Sciatic nerve (tissue), 2 donors: ENCODE data around the gene CORIN. TPM values are rescaled to one million over a fixed set of nuclear protein-coding genes. Genes with fewer than 3 reads are reported as not detected.

Source experiments
- ATAC-seq: fragments of 200-7000 bp; cut with Tn5 transposase; one replicate; pipeline ENCODE4 v1.9.1; 2020; ENCODE audit warnings: mild to moderate bottlenecking, moderate library complexity
- DNase-seq: peaks from one replicate; pipeline ENCODE4 v3.0.0-alpha.2; 2020; ENCODE audit warnings: low spot score
- intact Hi-C: fragments of 100-400 bp; cut with DNase I; formaldehyde crosslinking; loops from one replicate; pipeline ENCODE4 v1.14.2; 2022
- total RNA-seq: library from RNA; stranded (reverse); fragmentation: NEBNext Ultra II Directional; extraction: Animal tissue kit (Norgen Biotek cat#: 25700); gene quantifications from one replicate; pipeline ENCODE4 v1.2.1, GENCODE V29; 2021
- donor health status: DM: no; HTN: no; CAD: no.
- donor health status: DM: no; HTN: no; CAD: no.

The CORIN gene
- total RNA-seq, 1 donor from 2014 or later = 0.36 TPM

- no peak for ATAC-seq
- intact Hi-C loops = no loop called here
Measured at GRCh38 chr4:47621181-47621580, 216.7 kb downstream of the CORIN start.

GRCh38 chr4:47619691-47620090, 218.2 kb downstream of the CORIN start:
- intact Hi-C loops = loop anchor here (1.0 kb wide), 1 partner anchor 40 kb away; no protein-coding TSS in a partner anchor
- ATAC-seq (no peak), DNase-seq (no peak)

More at GRCh38 chr4:47621181-47621580, 216.7 kb downstream of the CORIN start:
- DNase-seq = no peak

- intact Hi-C loops = no loop called here
- ATAC-seq = no peak
- no peak for DNase-seq
Measured at GRCh38 chr4:47617607-47618006, 220.3 kb downstream of the CORIN start.

- ATAC-seq (no peak), DNase-seq (no peak)
- intact Hi-C loops = no loop called here
Measured at GRCh38 chr4:47615385-47615784, 222.5 kb downstream of the CORIN start.

- no peak for ATAC-seq
- intact Hi-C loops = no loop called here
- DNase-seq = no peak
Measured at GRCh38 chr4:47612116-47613023, 225.5 kb downstream of the CORIN start.

GRCh38 chr4:47606482-47606881, 231.4 kb downstream of the CORIN start:
- DNase-seq = no peak
- intact Hi-C loops = no loop called here
- ATAC-seq = no peak

- DNase-seq (no peak), ATAC-seq (no peak)
- intact Hi-C loops = no loop called here
Measured at GRCh38 chr4:47598896-47599295, 239.0 kb downstream of the CORIN start.

GRCh38 chr4:47598320-47598719, 239.5 kb downstream of the CORIN start:
- intact Hi-C loops = no loop called here
- DNase-seq (no peak), ATAC-seq (no peak)

- DNase-seq (no peak), ATAC-seq (no peak)
- intact Hi-C loops = no loop called here
Measured at GRCh38 chr4:47597696-47598095, 240.2 kb downstream of the CORIN start.

- DNase-seq (no peak), ATAC-seq (no peak)
- intact Hi-C loops = no loop called here
Measured at GRCh38 chr4:47590325-47590724, 247.5 kb downstream of the CORIN start.

- no peak for DNase-seq
- no peak for ATAC-seq
- intact Hi-C loops = no loop called here
Measured at GRCh38 chr4:47579235-47579634, 258.6 kb downstream of the CORIN start.

GRCh38 chr4:47577779-47578553, 259.9 kb downstream of the CORIN start:
- DNase-seq (no peak), ATAC-seq (peak; percentile 89)
- intact Hi-C loops = no loop called here

GRCh38 chr4:47572981-47573380, 264.9 kb downstream of the CORIN start:
- intact Hi-C loops = no loop called here
- ATAC-seq = no peak
- no peak for DNase-seq

GRCh38 chr4:47570816-47571215, 267.1 kb downstream of the CORIN start:
- no peak for DNase-seq
- no peak for ATAC-seq
- intact Hi-C loops = no loop called here

- intact Hi-C loops = no loop called here
- no peak for DNase-seq
- ATAC-seq = no peak
Measured at GRCh38 chr4:47567511-47567910, 270.4 kb downstream of the CORIN start.

- DNase-seq = no peak
- ATAC-seq = no peak
- intact Hi-C loops = no loop called here
Measured at GRCh38 chr4:47566969-47567368, 270.9 kb downstream of the CORIN start.

GRCh38 chr4:47566566-47566965, 271.3 kb downstream of the CORIN start:
- DNase-seq (no peak), ATAC-seq (no peak)
- intact Hi-C loops = no loop called here

- no peak for DNase-seq
- intact Hi-C loops = no loop called here
- no peak for ATAC-seq
Measured at GRCh38 chr4:47562297-47562696, 275.6 kb downstream of the CORIN start.

- no peak for DNase-seq
- ATAC-seq = no peak
- intact Hi-C loops = no loop called here
Measured at GRCh38 chr4:47561331-47561730, 276.5 kb downstream of the CORIN start.

- no peak for DNase-seq
- intact Hi-C loops = no loop called here
- ATAC-seq = no peak
Measured at GRCh38 chr4:47560682-47561081, 277.2 kb downstream of the CORIN start.
